Endodermal cell (in vitro differentiated cells): ENCODE data around the gene SYP. TPM values are rescaled to one million over a fixed set of nuclear protein-coding genes. Genes with fewer than 3 reads are reported as not detected.

ENCODE experiments used
- DNase-seq: peaks from one replicate; pipeline ENCODE4 v3.0.0-alpha.2; 2017
- H3K27ac ChIP-seq: 2 replicates; pipeline ENCODE4 v1.5.1; 2013; ENCODE audit warnings: mild to moderate bottlenecking, low read depth, low read length, moderate library complexity
- H3K27me3 ChIP-seq: 2 replicates; pipeline ENCODE4 v1.6.1; 2013; ENCODE audit warnings: mild to moderate bottlenecking, low read length, moderate library complexity; ENCODE audit not compliant: insufficient read depth, control insufficient read depth, poor library complexity, severe bottlenecking
- H3K36me3 ChIP-seq: 2 replicates; pipeline ENCODE4 v1.7.0; 2013; ENCODE audit warnings: mild to moderate bottlenecking, low read length, moderate library complexity; ENCODE audit not compliant: control insufficient read depth, insufficient read depth
- H3K4me1 ChIP-seq: one replicate; pipeline ENCODE4 v1.7.0; 2013; ENCODE audit warnings: low read length; ENCODE audit not compliant: control insufficient read depth, insufficient read depth
- H3K4me3 ChIP-seq: 2 replicates; pipeline ENCODE4 v1.5.1; 2013; ENCODE audit warnings: mild to moderate bottlenecking, low read length, moderate library complexity
- H3K9ac ChIP-seq: 2 replicates; pipeline ENCODE4 v1.6.1; 2013; ENCODE audit warnings: mild to moderate bottlenecking, low read length, moderate library complexity; ENCODE audit not compliant: poor library complexity, severe bottlenecking; ENCODE audit errors: extremely low read depth
- H3K9me3 ChIP-seq: 2 replicates; pipeline ENCODE4 v1.6.1; 2013; ENCODE audit warnings: mild to moderate bottlenecking, low read length, moderate library complexity; ENCODE audit not compliant: control insufficient read depth
- H3K27ac Mint-ChIP-seq: 2 replicates; pipeline ENCODE4 v1.8.0; 2020; ENCODE audit warnings: mixed read lengths
- H3K27me3 Mint-ChIP-seq: 2 replicates; pipeline ENCODE4 v1.8.0; 2021; ENCODE audit warnings: mild to moderate bottlenecking, mixed read lengths; ENCODE audit not compliant: insufficient read depth
- H3K36me3 Mint-ChIP-seq: 2 replicates; pipeline ENCODE4 v1.8.0; 2020; ENCODE audit warnings: low read depth, mixed read lengths
- H3K4me1 Mint-ChIP-seq: 2 replicates; pipeline ENCODE4 v1.8.0; 2020; ENCODE audit warnings: mixed read lengths
- H3K4me3 Mint-ChIP-seq: 2 replicates; pipeline ENCODE4 v1.8.0; 2020; ENCODE audit warnings: mild to moderate bottlenecking, moderate library complexity, mixed read lengths
- H3K9me3 Mint-ChIP-seq: 2 replicates; pipeline ENCODE4 v1.8.0; 2020; ENCODE audit warnings: mild to moderate bottlenecking, mixed read lengths
- WGBS, 2 experiments: methylation state at CpG; one replicate each; pipeline versions ENCODE4 v1.1.5 to v1.1.7; 2013; ENCODE audit warnings: missing lambda C conversion rate in 2 of 2, mixed read lengths in 1 of 2; ENCODE audit not compliant: insufficient coverage in 1 of 2, insufficient read length in 1 of 2; 5-methylcytosine and 5-hydroxymethylcytosine counted together
- total RNA-seq, 2 donors: library from RNA; stranded (reverse); fragmentation: NEBNext Ultra II Directional in 1 of 2; extraction: Animal tissue kit (Norgen Biotek cat#: 25700) in 1 of 2; gene quantifications; 2 replicates in 1 of 2; 3 replicates in 1 of 2; pipeline ENCODE4 v1.2.1, GENCODE V29; 2021
- TF ChIP-seq, protein P1 (sequence below): fragments of 200-600 bp; sonication (generic); conservative IDR thresholded peaks from 2 replicates; pipeline ENCODE4 v1.5.0; 2021; ENCODE audit warnings: antibody characterized with exemption, mild to moderate bottlenecking

Gene SYP
- total RNA-seq, 2 donors from 2014 or later: 0.48 to 0.51 TPM

DNA sequence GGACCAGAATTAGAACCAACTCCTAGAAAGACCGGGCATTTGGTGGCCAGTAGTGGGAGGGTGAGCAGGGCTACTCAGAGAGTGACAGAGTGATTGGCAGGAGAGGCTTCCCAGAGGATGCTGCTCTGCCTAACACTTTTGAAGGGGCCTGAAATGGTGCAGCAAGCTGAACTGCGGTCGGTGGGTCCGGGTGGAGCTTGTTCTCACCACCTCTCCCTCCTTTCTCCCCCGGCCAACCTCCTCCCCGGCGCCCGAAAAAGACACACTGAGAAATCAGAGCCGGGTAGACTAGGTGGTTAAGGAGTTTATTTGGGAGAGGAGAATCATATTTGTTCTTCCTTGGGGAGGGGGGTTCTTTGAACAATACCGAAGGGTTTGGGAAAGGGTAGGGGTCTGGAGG is 12.5 kb downstream of the SYP start:
- Histone ChIP-seq H3K27ac (no peak overlapping the region), H3K4me3 (no peak overlapping the region), H3K4me1 (no peaks in the 10 kb centered on the region), H3K36me3 (peaks cover 7% of the 10 kb centered on the region), H3K9me3 (no peaks in the 10 kb centered on the region), H3K27me3 (no peaks in the 10 kb centered on the region), H3K9ac (no peak overlapping the region)
- TF ChIP-seq, protein P1, sequence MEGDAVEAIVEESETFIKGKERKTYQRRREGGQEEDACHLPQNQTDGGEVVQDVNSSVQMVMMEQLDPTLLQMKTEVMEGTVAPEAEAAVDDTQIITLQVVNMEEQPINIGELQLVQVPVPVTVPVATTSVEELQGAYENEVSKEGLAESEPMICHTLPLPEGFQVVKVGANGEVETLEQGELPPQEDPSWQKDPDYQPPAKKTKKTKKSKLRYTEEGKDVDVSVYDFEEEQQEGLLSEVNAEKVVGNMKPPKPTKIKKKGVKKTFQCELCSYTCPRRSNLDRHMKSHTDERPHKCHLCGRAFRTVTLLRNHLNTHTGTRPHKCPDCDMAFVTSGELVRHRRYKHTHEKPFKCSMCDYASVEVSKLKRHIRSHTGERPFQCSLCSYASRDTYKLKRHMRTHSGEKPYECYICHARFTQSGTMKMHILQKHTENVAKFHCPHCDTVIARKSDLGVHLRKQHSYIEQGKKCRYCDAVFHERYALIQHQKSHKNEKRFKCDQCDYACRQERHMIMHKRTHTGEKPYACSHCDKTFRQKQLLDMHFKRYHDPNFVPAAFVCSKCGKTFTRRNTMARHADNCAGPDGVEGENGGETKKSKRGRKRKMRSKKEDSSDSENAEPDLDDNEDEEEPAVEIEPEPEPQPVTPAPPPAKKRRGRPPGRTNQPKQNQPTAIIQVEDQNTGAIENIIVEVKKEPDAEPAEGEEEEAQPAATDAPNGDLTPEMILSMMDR: no peak
- WGBS, 2 experiments: 70% methylated on average over 2 of the region's 10 CpGs; no CpG with 5 or more reads in 1 of the 2 experiments
- Mint-ChIP-seq H3K27me3 (no peaks in the 10 kb centered on the region), H3K9me3 (peaks cover 66% of the 10 kb centered on the region), H3K4me3 (peak overlapping the region; percentile 58), H3K36me3 (peaks cover 6% of the 10 kb centered on the region), H3K4me1 (no peaks in the 10 kb centered on the region), H3K27ac (no peak overlapping the region)
- DNase-seq: no peak

DNA sequence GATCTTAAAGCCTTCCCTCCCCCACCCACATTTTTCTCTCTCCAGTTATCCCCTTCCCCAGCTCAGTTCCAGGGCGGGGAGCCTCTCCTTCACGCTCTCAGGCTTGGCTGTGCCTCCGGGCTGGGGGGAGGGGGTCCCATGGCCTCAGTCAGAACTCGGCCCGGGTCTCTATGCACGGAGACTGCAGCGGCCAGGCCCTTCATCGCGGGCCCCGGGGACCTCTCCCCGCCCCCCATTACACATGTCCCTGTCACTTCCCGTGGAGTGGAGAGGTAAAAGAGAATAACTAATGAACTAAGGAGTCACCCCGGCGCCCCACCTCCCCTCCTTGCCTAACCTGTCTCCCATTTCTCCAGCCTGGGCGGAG is 13.0 kb downstream of the SYP start:
- H3K36me3 Mint-ChIP-seq: peaks cover 11% of the 10 kb centered on the region
- H3K27ac Mint-ChIP-seq: peak overlapping the region; percentile 55
- Histone ChIP-seq H3K9ac (no peak overlapping the region), H3K9me3 (no peaks in the 10 kb centered on the region), H3K27ac (no peak overlapping the region), H3K27me3 (no peaks in the 10 kb centered on the region), H3K4me3 (no peak overlapping the region), H3K36me3 (peaks cover 7% of the 10 kb centered on the region), H3K4me1 (no peaks in the 10 kb centered on the region)
- no peaks in the 10 kb centered on the region for H3K4me1 Mint-ChIP-seq
- peaks cover 68% of the 10 kb centered on the region for H3K9me3 Mint-ChIP-seq
- H3K27me3 Mint-ChIP-seq: no peaks in the 10 kb centered on the region
- DNase-seq: peak; percentile 62
- TF ChIP-seq, protein P1: no peak
- WGBS, 2 experiments: 57% methylated on average over 3 of the region's 15 CpGs; no CpG with 5 or more reads in 1 of the 2 experiments
- peak overlapping the region; percentile 58 for H3K4me3 Mint-ChIP-seq

DNA sequence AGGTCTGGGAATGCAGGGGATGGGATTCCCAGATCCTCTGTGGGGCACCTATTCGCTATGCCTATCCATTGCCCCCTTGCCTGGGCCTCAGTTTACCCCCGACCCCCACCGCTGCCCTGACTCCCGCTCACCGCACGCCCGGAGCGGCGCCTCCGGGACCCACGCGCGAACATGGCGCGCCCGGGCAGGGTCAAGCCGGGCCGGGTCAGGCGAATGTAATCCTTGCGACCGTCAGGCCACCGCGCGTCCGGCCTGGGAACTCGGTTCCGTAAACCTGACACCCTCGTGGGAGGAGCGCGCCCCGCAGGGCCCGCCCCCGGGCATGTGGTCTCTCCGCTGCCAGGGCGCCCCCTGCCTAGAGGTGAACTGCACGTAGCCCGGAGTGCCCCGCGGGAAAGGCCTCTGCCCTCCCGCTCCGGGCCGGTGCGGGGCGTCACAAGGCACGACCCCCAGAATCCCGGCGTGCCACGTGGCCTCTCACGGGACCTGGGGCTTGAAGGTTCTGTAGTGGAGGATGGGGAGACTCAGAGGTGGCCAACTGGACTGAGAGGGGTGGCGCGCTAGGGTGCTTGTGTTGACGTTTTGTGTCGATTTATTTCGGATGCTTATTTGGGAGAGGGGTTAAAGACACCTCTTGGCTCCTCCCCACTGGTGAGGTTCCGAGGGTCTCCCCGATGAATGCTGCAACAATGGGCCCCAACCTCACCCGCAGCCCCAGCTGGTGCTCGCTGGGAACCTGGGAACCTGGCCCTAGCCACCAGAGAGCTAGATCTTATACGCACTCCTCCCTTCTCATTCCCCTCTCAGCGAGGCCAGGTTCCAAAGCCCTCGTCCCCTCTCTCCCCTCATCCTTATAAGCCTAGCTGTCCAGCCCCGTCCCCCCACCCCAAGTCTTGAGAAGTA is 13.6 kb downstream of the SYP start, which contains the start of gene PRICKLE3:
Gene PRICKLE3 (minus strand): TSS at position 249 of the 903 bp plus-strand sequence. CDS start 76 bp downstream, at position 173.
- H3K4me1 ChIP-seq: no peaks in the 10 kb centered on the region
- no peaks in the 10 kb centered on the region for H3K27me3 ChIP-seq
- peaks cover 11% of the 10 kb centered on the region for H3K36me3 Mint-ChIP-seq
- peaks cover 70% of the 10 kb centered on the region for H3K9me3 Mint-ChIP-seq
- H3K9ac ChIP-seq: no peak within 1 kb of the TSS
- no peak within 1 kb of the TSS for H3K27ac ChIP-seq
- TF ChIP-seq, protein P1: peak; percentile 65
- DNase-seq: peak; percentile 93
- peak within 1 kb of the TSS; percentile 83 for H3K27ac Mint-ChIP-seq
- H3K4me3 Mint-ChIP-seq: peak within 1 kb of the TSS; percentile 58
- H3K36me3 ChIP-seq: peaks cover 7% of the 10 kb centered on the region
- no peaks in the 10 kb centered on the region for H3K9me3 ChIP-seq
- no peaks in the 10 kb centered on the region for H3K27me3 Mint-ChIP-seq
- H3K4me1 Mint-ChIP-seq: no peaks in the 10 kb centered on the region
- peak within 1 kb of the TSS; percentile 78 for H3K4me3 ChIP-seq
- WGBS, 2 experiments: 9% methylated on average over 62 of the region's 62 CpGs; no CpG with 5 or more reads in 1 of the 2 experiments
